OCI-LY1 (cell line): ENCODE measurements around the gene TMEM47.

Source experiments
- CTCF ChIP-seq: fragments of 200-600 bp; sonication (generic), shearing (Covaris generic); IDR thresholded peaks from 2 replicates; pipeline ENCODE4 v1.5.1; 2017; ENCODE audit warnings: mild to moderate bottlenecking, antibody characterized with exemption, low read length, moderate library complexity, mixed read lengths
- EZH2 ChIP-seq: fragments of 200-600 bp; sonication (generic), shearing (Covaris generic); IDR thresholded peaks from 2 replicates; pipeline ENCODE4 v1.8.0; 2017; ENCODE audit warnings: borderline replicate concordance, mixed run types, mild to moderate bottlenecking, antibody characterized with exemption, low read length, moderate library complexity, mixed read lengths

DNA sequence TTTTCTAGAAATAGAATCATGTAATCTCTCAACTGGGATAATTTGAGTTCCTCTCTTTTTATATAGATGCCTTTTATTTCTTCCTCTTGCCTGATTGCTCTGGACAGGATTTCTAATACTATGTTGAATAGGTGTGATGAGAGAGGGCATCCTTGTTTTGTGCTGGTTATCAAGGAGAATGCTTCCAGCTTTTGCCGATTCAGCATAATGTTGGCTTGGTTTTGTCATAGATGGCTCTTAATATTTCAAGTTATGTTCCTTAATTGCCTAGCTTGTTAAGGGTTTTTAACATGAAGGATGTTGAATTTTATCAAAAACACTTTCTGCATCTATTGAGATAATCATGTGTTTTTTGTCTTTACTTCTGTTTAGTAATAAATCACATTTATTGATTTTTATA, 58.7 kb downstream of the TMEM47 start:
- no peak for TF ChIP-seq CTCF
- no peak for TF ChIP-seq EZH2
